GM18519 (cell line): ENCODE measurements around the gene ZNF738.

Source experiments
- ATAC-seq: cut with Tn5 transposase; IDR thresholded peaks from one replicate; pipeline ENCODE4 v1.9.1; 2021; ENCODE audit warnings: mild to moderate bottlenecking, moderate library complexity; ENCODE audit not compliant: unreplicated experiment, low FRiP score

ZNF738 gene

GRCh38 chr19:21410166-21410565 lies 51.4 kb downstream of the ZNF738 start:
- ATAC-seq, result no peak

- no peak for ATAC-seq
Measured at GRCh38 chr19:21422244-21422643, 63.4 kb downstream of the ZNF738 start.

- no peak for ATAC-seq
Measured at GRCh38 chr19:21423057-21424041, 64.5 kb downstream of the ZNF738 start.
